ENCODE measurements around the gene TOX2. TPM values are rescaled to one million over a fixed set of nuclear protein-coding genes. Genes with fewer than 3 reads are reported as not detected.

The TOX2 gene
- total RNA-seq, 1 experiment from 2014 or later, result 117 TPM

DNA sequence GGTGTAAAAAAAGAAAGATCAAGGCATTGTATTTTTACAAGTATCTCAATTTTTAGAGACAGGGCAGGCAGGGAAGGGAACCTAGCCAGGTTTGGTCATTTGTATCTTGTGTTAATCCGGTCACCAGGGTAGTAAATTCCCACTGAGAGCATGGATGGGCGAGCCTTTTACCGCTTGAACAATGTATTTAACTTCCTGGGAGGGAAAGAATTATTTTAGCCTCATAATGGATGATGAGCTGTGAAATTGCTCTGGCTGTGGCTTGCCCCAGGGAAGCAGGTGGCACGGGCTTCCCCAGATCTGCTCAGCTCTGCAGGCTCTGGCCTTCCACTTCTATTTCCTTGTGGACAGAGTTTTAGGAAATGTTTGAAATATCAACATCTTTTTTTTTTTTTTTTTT is 72.9 kb downstream of the TOX2 start:
- no peak overlapping the region for H3K27ac ChIP-seq (ENCODE audit: low read depth, low read length, poor library complexity, severe bottlenecking)
- H3K4me1 ChIP-seq (ENCODE audit: insufficient read depth, low read length, poor library complexity, severe bottlenecking), result peaks cover 28% of the 10 kb centered on the region
- H3K4me3 ChIP-seq (ENCODE audit: low read depth, low read length, poor library complexity, severe bottlenecking), result no peak overlapping the region
- TF ChIP-seq, protein P1, sequence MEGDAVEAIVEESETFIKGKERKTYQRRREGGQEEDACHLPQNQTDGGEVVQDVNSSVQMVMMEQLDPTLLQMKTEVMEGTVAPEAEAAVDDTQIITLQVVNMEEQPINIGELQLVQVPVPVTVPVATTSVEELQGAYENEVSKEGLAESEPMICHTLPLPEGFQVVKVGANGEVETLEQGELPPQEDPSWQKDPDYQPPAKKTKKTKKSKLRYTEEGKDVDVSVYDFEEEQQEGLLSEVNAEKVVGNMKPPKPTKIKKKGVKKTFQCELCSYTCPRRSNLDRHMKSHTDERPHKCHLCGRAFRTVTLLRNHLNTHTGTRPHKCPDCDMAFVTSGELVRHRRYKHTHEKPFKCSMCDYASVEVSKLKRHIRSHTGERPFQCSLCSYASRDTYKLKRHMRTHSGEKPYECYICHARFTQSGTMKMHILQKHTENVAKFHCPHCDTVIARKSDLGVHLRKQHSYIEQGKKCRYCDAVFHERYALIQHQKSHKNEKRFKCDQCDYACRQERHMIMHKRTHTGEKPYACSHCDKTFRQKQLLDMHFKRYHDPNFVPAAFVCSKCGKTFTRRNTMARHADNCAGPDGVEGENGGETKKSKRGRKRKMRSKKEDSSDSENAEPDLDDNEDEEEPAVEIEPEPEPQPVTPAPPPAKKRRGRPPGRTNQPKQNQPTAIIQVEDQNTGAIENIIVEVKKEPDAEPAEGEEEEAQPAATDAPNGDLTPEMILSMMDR (conservative IDR thresholded peaks at IDR 0.05; ENCODE audit: low read depth, low read length), result no peak
- no peak for TF ChIP-seq EZH2 (IDR thresholded peaks at IDR 0.05; ENCODE audit: borderline replicate concordance, low read depth, low read length, poor library complexity, severe bottlenecking)
- intact Hi-C loops (cut with micrococcal nuclease; ENCODE audit: unreplicated experiment), result no loop called here
- no TSS peak for BruUV-seq (replicated peaks)
- H3K9me3 ChIP-seq (ENCODE audit: low read depth, low read length, poor library complexity, severe bottlenecking), result no peaks in the 10 kb centered on the region
- no peaks in the 10 kb centered on the region for H3K36me3 ChIP-seq (ENCODE audit: insufficient read depth, low read length, poor library complexity, severe bottlenecking)
- ChIA-PET CTCF (interaction anchor here (0.7 kb wide), 1 partner anchor 70 kb away, joined by 11 read pairs; no protein-coding TSS in a partner anchor), POLR2A (ENCODE audit: low non-redundant PET) (interaction anchor here (0.6 kb wide), 1 partner anchor 242 kb away, joined by 4 read pairs; no protein-coding TSS in a partner anchor)
- H3K27me3 ChIP-seq (replicated peaks; ENCODE audit: insufficient read depth, low read depth, low read length, poor library complexity), result no peaks in the 10 kb centered on the region
- peak; percentile 74 for DNase-seq (ENCODE audit: low spot score)

DNA sequence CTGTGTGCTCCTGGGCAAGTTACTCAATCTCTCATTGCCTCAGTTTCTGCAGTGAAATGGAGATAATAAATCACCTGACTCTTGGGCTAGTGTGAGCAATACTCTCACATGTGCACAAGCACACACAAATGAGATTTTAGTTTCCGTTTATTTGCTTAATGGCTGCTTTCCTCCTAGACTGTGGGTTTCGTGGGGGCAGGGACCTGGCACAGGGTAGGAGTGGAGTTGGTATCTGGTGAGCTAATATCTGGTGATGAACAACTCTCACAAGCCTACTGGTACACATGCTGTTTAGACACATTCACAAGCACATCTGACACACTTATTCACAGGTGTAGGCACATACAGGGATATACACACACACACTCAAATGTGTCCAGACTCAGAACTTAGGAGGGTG is 73.8 kb downstream of the TOX2 start:
- ChIA-PET POLR2A (ENCODE audit: low non-redundant PET) (no interaction called here), CTCF (no interaction called here)
- Histone ChIP-seq H3K27me3 (replicated peaks; ENCODE audit: insufficient read depth, low read depth, low read length, poor library complexity) (no peaks in the 10 kb centered on the region), H3K9me3 (ENCODE audit: low read depth, low read length, poor library complexity, severe bottlenecking) (no peaks in the 10 kb centered on the region), H3K36me3 (ENCODE audit: insufficient read depth, low read length, poor library complexity, severe bottlenecking) (no peaks in the 10 kb centered on the region), H3K27ac (ENCODE audit: low read depth, low read length, poor library complexity, severe bottlenecking) (no peak overlapping the region), H3K4me3 (ENCODE audit: low read depth, low read length, poor library complexity, severe bottlenecking) (no peak overlapping the region), H3K4me1 (ENCODE audit: insufficient read depth, low read length, poor library complexity, severe bottlenecking) (peaks cover 26% of the 10 kb centered on the region)
- no peak for TF ChIP-seq EZH2 (IDR thresholded peaks at IDR 0.05; ENCODE audit: borderline replicate concordance, low read depth, low read length, poor library complexity, severe bottlenecking)
- TF ChIP-seq, protein P1 (conservative IDR thresholded peaks at IDR 0.05; ENCODE audit: low read depth, low read length), result no peak
- intact Hi-C loops (cut with micrococcal nuclease; ENCODE audit: unreplicated experiment), result no loop called here
- no peak for DNase-seq (ENCODE audit: low spot score)
- BruUV-seq (replicated peaks), result no TSS peak

DNA sequence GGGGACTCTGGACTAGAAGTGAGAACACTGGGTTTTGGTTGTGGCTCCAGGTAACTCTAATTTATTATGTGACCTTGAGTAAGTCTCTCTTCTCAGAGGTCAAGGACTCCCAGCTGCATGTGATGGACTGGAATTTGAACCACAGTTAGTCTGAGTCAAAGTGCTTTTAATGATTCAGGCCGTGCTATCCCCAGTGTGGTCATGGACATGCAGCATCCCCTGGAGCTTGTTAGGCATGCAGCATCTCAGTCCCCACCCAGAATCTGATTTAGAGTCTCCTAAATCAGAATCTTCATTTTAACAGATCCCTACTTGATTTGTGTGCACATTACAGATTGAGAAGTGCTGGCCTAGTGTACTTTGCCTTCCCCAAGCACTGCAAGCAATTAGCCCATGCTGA is 74.2 kb downstream of the TOX2 start:
- no TSS peak for BruUV-seq (replicated peaks)
- no peak for DNase-seq (ENCODE audit: low spot score)
- no peaks in the 10 kb centered on the region for H3K36me3 ChIP-seq (ENCODE audit: insufficient read depth, low read length, poor library complexity, severe bottlenecking)
- no peaks in the 10 kb centered on the region for H3K9me3 ChIP-seq (ENCODE audit: low read depth, low read length, poor library complexity, severe bottlenecking)
- no peak overlapping the region for H3K4me3 ChIP-seq (ENCODE audit: low read depth, low read length, poor library complexity, severe bottlenecking)
- no peak overlapping the region for H3K27ac ChIP-seq (ENCODE audit: low read depth, low read length, poor library complexity, severe bottlenecking)
- no peak for TF ChIP-seq EZH2 (IDR thresholded peaks at IDR 0.05; ENCODE audit: borderline replicate concordance, low read depth, low read length, poor library complexity, severe bottlenecking)
- TF ChIP-seq, protein P1 (conservative IDR thresholded peaks at IDR 0.05; ENCODE audit: low read depth, low read length), result no peak
- POLR2A ChIA-PET (ENCODE audit: low non-redundant PET), result no interaction called here
- CTCF ChIA-PET, result no interaction called here
- intact Hi-C loops (cut with micrococcal nuclease; ENCODE audit: unreplicated experiment), result no loop called here
- peaks cover 23% of the 10 kb centered on the region for H3K4me1 ChIP-seq (ENCODE audit: insufficient read depth, low read length, poor library complexity, severe bottlenecking)
- H3K27me3 ChIP-seq (replicated peaks; ENCODE audit: insufficient read depth, low read depth, low read length, poor library complexity), result no peaks in the 10 kb centered on the region

Measured in A673 (cell line).